ENCODE data around the gene KLK8. TPM values are rescaled to one million over a fixed set of nuclear protein-coding genes. Genes with fewer than 3 reads are reported as not detected.

KLK8 gene
- total and polyA plus RNA-seq, 2 experiments from 2014 or later, result 4.9 to 14.6 TPM

DNA sequence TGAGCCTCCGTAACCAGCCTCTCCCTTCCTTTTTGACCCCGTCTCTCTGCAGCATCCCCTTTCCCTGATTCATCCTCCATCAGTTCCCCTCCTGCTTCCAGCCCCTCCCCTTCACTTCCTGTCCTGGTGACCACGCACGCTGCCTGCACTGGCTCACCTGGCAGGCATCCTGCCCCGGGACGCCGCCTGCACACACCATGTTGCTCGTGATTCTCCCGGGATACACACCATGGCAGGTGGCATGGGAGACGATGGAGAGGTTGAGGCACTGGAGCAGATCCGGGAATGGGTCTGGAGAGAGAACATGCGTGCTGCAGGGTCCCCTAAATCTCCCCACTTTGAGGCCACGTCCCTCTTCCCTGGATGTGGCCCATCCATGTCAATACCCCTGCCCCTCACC lies 29.2 kb upstream of the KLK8 start:
- Histone ChIP-seq H3K9me2 (ENCODE audit: insufficient read depth) (peaks cover 7% of the 10 kb centered on the region; the same call in 1 of the 2 replicates), H3K4me1 (ENCODE audit: insufficient read depth) (peaks cover 5% of the 10 kb centered on the region), H3K4me3 (no peak overlapping the region), H3K36me3 (ENCODE audit: insufficient read depth) (no peaks in the 10 kb centered on the region), H3K27ac (ENCODE audit: low read depth) (no peak overlapping the region), H3K79me2 (replicated peaks; ENCODE audit: insufficient read depth) (no peaks in the 10 kb centered on the region), H2AFZ (0 out of 2 replicates have a peak overlapping the region, but pooled peaks have one; percentile 10), H4K20me1 (replicated peaks; ENCODE audit: insufficient read depth) (no peaks in the 10 kb centered on the region), H3K4me2 (no peak overlapping the region), H3F3A (replicated peaks; ENCODE audit: low read depth) (no peaks in the 10 kb centered on the region), H3K27me3 (ENCODE audit: insufficient read depth) (no peaks in the 10 kb centered on the region)
- Mint-ChIP-seq H3K27me3 (ENCODE audit: insufficient read depth, low read depth, poor library complexity) (peaks cover 18% of the 10 kb centered on the region), H3K27ac (no peak overlapping the region), H3K4me3 (no peak overlapping the region; the same call in 2 of the 3 replicates), H3K4me1 (peaks cover 32% of the 10 kb centered on the region), H3K9me3 (no peaks in the 10 kb centered on the region; the same call in 2 of the 3 replicates), H3K36me3 (ENCODE audit: low read depth) (peaks cover 3% of the 10 kb centered on the region; the same call in 1 of the 3 replicates)
- DNase-seq (ENCODE audit: low spot score) (peak; percentile 37), ATAC-seq (no peak)
- TF ChIP-seq STAT1 (IDR thresholded peaks at IDR 0.05; ENCODE audit: unreplicated experiment), result no peak
- TF ChIP-seq EZH2 (IDR thresholded peaks at IDR 0.05; ENCODE audit: low read depth, unreplicated experiment), result no peak
- no peak for TF ChIP-seq ZNF331 (CRISPR knock-in tag; IDR thresholded peaks at IDR 0.05; ENCODE audit: low read depth)
- TF ChIP-seq, protein P1, sequence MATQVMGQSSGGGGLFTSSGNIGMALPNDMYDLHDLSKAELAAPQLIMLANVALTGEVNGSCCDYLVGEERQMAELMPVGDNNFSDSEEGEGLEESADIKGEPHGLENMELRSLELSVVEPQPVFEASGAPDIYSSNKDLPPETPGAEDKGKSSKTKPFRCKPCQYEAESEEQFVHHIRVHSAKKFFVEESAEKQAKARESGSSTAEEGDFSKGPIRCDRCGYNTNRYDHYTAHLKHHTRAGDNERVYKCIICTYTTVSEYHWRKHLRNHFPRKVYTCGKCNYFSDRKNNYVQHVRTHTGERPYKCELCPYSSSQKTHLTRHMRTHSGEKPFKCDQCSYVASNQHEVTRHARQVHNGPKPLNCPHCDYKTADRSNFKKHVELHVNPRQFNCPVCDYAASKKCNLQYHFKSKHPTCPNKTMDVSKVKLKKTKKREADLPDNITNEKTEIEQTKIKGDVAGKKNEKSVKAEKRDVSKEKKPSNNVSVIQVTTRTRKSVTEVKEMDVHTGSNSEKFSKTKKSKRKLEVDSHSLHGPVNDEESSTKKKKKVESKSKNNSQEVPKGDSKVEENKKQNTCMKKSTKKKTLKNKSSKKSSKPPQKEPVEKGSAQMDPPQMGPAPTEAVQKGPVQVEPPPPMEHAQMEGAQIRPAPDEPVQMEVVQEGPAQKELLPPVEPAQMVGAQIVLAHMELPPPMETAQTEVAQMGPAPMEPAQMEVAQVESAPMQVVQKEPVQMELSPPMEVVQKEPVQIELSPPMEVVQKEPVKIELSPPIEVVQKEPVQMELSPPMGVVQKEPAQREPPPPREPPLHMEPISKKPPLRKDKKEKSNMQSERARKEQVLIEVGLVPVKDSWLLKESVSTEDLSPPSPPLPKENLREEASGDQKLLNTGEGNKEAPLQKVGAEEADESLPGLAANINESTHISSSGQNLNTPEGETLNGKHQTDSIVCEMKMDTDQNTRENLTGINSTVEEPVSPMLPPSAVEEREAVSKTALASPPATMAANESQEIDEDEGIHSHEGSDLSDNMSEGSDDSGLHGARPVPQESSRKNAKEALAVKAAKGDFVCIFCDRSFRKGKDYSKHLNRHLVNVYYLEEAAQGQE (IDR thresholded peaks at IDR 0.05; ENCODE audit: unreplicated experiment), result no peak
- TF ChIP-seq, protein P2, sequence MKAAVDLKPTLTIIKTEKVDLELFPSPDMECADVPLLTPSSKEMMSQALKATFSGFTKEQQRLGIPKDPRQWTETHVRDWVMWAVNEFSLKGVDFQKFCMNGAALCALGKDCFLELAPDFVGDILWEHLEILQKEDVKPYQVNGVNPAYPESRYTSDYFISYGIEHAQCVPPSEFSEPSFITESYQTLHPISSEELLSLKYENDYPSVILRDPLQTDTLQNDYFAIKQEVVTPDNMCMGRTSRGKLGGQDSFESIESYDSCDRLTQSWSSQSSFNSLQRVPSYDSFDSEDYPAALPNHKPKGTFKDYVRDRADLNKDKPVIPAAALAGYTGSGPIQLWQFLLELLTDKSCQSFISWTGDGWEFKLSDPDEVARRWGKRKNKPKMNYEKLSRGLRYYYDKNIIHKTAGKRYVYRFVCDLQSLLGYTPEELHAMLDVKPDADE (IDR thresholded peaks at IDR 0.05), result no peak
- no peak for TF ChIP-seq NANOG (IDR thresholded peaks at IDR 0.05; ENCODE audit: borderline replicate concordance)

DNA sequence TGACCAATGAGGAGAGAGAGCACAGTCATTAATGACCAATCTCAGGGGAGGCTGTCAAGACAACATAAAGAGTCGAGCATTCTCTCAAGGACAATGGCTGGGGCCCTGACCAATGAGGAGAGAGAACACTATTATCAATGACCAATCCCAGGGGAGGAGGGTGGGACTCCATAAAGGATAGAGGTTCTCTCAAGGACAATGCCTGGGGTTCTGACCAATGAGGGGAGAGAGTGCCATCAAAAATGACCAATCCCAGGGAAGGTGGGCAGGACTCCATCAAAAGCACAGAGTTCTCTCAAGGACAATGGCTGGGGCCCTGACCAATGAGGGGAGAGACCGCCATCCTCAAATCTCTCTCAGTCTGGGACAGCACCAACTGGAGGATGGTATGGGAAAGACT lies 28.3 kb upstream of the KLK8 start:
- Histone ChIP-seq H3K27me3 (ENCODE audit: insufficient read depth) (no peaks in the 10 kb centered on the region), H2AFZ (no peak overlapping the region), H3K79me2 (replicated peaks; ENCODE audit: insufficient read depth) (no peaks in the 10 kb centered on the region), H3K36me3 (ENCODE audit: insufficient read depth) (no peaks in the 10 kb centered on the region), H3K9me2 (ENCODE audit: insufficient read depth) (peaks cover 7% of the 10 kb centered on the region; the same call in 1 of the 2 replicates), H4K20me1 (replicated peaks; ENCODE audit: insufficient read depth) (no peaks in the 10 kb centered on the region), H3K4me2 (no peak overlapping the region), H3F3A (replicated peaks; ENCODE audit: low read depth) (no peaks in the 10 kb centered on the region), H3K4me3 (no peak overlapping the region), H3K27ac (ENCODE audit: low read depth) (no peak overlapping the region), H3K4me1 (ENCODE audit: insufficient read depth) (peaks cover under 1% of the 10 kb centered on the region; the same call in 1 of the 2 replicates)
- ATAC-seq, result no peak
- Mint-ChIP-seq H3K4me1 (peaks cover 35% of the 10 kb centered on the region), H3K9me3 (no peaks in the 10 kb centered on the region; the same call in 2 of the 3 replicates), H3K36me3 (ENCODE audit: low read depth) (peaks cover 3% of the 10 kb centered on the region; the same call in 1 of the 3 replicates), H3K4me3 (no peak overlapping the region), H3K27me3 (ENCODE audit: insufficient read depth, low read depth, poor library complexity) (peaks cover 20% of the 10 kb centered on the region), H3K27ac (no peak overlapping the region)
- DNase-seq (ENCODE audit: low spot score), result peak; percentile 56
- TF ChIP-seq, protein P3, sequence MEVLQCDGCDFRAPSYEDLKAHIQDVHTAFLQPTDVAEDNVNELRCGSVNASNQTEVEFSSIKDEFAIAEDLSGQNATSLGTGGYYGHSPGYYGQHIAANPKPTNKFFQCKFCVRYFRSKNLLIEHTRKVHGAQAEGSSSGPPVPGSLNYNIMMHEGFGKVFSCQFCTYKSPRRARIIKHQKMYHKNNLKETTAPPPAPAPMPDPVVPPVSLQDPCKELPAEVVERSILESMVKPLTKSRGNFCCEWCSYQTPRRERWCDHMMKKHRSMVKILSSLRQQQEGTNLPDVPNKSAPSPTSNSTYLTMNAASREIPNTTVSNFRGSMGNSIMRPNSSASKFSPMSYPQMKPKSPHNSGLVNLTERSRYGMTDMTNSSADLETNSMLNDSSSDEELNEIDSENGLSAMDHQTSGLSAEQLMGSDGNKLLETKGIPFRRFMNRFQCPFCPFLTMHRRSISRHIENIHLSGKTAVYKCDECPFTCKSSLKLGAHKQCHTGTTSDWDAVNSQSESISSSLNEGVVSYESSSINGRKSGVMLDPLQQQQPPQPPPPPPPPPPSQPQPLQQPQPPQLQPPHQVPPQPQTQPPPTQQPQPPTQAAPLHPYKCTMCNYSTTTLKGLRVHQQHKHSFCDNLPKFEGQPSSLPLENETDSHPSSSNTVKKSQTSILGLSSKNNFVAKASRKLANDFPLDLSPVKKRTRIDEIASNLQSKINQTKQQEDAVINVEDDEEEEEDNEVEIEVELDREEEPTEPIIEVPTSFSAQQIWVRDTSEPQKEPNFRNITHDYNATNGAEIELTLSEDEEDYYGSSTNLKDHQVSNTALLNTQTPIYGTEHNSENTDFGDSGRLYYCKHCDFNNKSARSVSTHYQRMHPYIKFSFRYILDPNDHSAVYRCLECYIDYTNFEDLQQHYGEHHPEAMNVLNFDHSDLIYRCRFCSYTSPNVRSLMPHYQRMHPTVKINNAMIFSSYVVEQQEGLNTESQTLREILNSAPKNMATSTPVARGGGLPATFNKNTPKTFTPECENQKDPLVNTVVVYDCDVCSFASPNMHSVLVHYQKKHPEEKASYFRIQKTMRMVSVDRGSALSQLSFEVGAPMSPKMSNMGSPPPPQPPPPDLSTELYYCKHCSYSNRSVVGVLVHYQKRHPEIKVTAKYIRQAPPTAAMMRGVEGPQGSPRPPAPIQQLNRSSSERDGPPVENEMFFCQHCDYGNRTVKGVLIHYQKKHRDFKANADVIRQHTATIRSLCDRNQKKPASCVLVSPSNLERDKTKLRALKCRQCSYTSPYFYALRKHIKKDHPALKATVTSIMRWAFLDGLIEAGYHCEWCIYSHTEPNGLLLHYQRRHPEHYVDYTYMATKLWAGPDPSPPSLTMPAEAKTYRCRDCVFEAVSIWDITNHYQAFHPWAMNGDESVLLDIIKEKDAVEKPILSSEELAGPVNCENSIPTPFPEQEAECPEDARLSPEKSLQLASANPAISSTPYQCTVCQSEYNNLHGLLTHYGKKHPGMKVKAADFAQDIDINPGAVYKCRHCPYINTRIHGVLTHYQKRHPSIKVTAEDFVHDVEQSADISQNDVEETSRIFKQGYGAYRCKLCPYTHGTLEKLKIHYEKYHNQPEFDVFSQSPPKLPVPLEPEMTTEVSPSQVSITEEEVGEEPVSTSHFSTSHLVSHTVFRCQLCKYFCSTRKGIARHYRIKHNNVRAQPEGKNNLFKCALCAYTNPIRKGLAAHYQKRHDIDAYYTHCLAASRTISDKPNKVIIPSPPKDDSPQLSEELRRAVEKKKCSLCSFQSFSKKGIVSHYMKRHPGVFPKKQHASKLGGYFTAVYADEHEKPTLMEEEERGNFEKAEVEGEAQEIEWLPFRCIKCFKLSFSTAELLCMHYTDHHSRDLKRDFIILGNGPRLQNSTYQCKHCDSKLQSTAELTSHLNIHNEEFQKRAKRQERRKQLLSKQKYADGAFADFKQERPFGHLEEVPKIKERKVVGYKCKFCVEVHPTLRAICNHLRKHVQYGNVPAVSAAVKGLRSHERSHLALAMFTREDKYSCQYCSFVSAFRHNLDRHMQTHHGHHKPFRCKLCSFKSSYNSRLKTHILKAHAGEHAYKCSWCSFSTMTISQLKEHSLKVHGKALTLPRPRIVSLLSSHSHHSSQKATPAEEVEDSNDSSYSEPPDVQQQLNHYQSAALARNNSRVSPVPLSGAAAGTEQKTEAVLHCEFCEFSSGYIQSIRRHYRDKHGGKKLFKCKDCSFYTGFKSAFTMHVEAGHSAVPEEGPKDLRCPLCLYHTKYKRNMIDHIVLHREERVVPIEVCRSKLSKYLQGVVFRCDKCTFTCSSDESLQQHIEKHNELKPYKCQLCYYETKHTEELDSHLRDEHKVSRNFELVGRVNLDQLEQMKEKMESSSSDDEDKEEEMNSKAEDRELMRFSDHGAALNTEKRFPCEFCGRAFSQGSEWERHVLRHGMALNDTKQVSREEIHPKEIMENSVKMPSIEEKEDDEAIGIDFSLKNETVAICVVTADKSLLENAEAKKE (CRISPR knock-in tag; IDR thresholded peaks at IDR 0.05), result no peak
- no peak for TF ChIP-seq JUNB (IDR thresholded peaks at IDR 0.05; ENCODE audit: unreplicated experiment)
- TF ChIP-seq STAT1 (IDR thresholded peaks at IDR 0.05; ENCODE audit: unreplicated experiment), result no peak
- TF ChIP-seq CREB1 (CRISPR knock-in tag; IDR thresholded peaks at IDR 0.05; ENCODE audit: low read depth), result no peak

Data from GM23338 (cell line).